ENCODE measurements around the gene FAM53B. TPM values are rescaled to one million over a fixed set of nuclear protein-coding genes. Genes with fewer than 3 reads are reported as not detected.
"Not testable (repeated sequence)": the region's sequence is repeated elsewhere in the genome, so short reads cannot be mapped to it uniquely, and the experiment has no call there.

Gene FAM53B
- total RNA-seq, 6 experiments from 2014 or later = 4.4 to 10.8 (median 4.8) TPM

- no peaks in the 10 kb centered on the region for H3K27me3 ChIP-seq
- 94% methylated on average over 3 of the region's 3 CpGs for WGBS (ENCODE audit: insufficient coverage, low coverage, low lambda C conversion rate, missing lambda C conversion rate)
- no peak overlapping the region for H3K27ac ChIP-seq
- peaks cover 0 to 10% (median 7%) of the 10 kb centered on the region in 4 donors for H3K4me1 ChIP-seq
- TF ChIP-seq POLR2A (IDR thresholded peaks at IDR 0.05) = no peak
- no peak for TF ChIP-seq CTCF (IDR thresholded peaks at IDR 0.05)
- H3K4me3 ChIP-seq = no peak overlapping the region
- DNase-seq = no peak
- no peaks in the 10 kb centered on the region for H3K36me3 ChIP-seq
- ATAC-seq = no peak
- intact Hi-C loops (cut with DNase I) = loop anchor here in 1 of 2 donors (10.0 kb wide), 1 partner anchor 203 kb away; no protein-coding TSS in a partner anchor
- H3K9me3 ChIP-seq = no peaks in the 10 kb centered on the region
Observed at GRCh38 chr10:124748166-124748565, 4.0 kb upstream of the FAM53B start.

- H3K27ac ChIP-seq = no peak overlapping the region
- H3K27me3 ChIP-seq = no peaks in the 10 kb centered on the region
- no peaks in the 10 kb centered on the region for H3K36me3 ChIP-seq
- intact Hi-C loops (cut with DNase I) = loop anchor here in 1 of 2 donors (10.0 kb wide), 1 partner anchor 203 kb away; no protein-coding TSS in a partner anchor
- H3K9me3 ChIP-seq = no peaks in the 10 kb centered on the region
- DNase-seq (no peak), ATAC-seq (no peak)
- TF ChIP-seq POLR2A (IDR thresholded peaks at IDR 0.05) (no peak), CTCF (IDR thresholded peaks at IDR 0.05) (no peak)
- H3K4me1 ChIP-seq = peaks cover 0 to 10% (median 7%) of the 10 kb centered on the region in 4 donors
- no peak overlapping the region for H3K4me3 ChIP-seq
- 93% methylated on average over 1 of the region's 1 CpG for WGBS (ENCODE audit: insufficient coverage, low coverage, low lambda C conversion rate, missing lambda C conversion rate)
Observed at GRCh38 chr10:124747745-124748144, 3.6 kb upstream of the FAM53B start.

GRCh38 chr10:124746992-124747391, 2.8 kb upstream of the FAM53B start:
- ATAC-seq = no peak
- no peak overlapping the region for H3K4me3 ChIP-seq
- no peak for DNase-seq
- TF ChIP-seq POLR2A (IDR thresholded peaks at IDR 0.05) (no peak), CTCF (IDR thresholded peaks at IDR 0.05) (no peak)
- no peaks in the 10 kb centered on the region for H3K36me3 ChIP-seq
- 96% methylated on average over 2 of the region's 2 CpGs for WGBS (ENCODE audit: insufficient coverage, low coverage, low lambda C conversion rate, missing lambda C conversion rate)
- no peaks in the 10 kb centered on the region for H3K9me3 ChIP-seq
- peaks cover 0 to 10% (median 9%) of the 10 kb centered on the region in 4 donors for H3K4me1 ChIP-seq
- no peaks in the 10 kb centered on the region for H3K27me3 ChIP-seq
- intact Hi-C loops (cut with DNase I) = loop anchor here in 1 of 2 donors (10.0 kb wide), 1 partner anchor 202 kb away; no protein-coding TSS in a partner anchor
- no peak overlapping the region for H3K27ac ChIP-seq

- peaks cover 0 to 16% (median 9%) of the 10 kb centered on the region in 4 donors for H3K4me1 ChIP-seq
- not testable (repeated sequence) for H3K9me3 ChIP-seq, DNase-seq, H3K36me3 ChIP-seq, H3K4me3 ChIP-seq, ATAC-seq, H3K27me3 ChIP-seq, H3K27ac ChIP-seq
- 98% methylated on average over 8 of the region's 8 CpGs for WGBS (ENCODE audit: insufficient coverage, low coverage, low lambda C conversion rate, missing lambda C conversion rate)
- intact Hi-C loops (cut with DNase I) = loop anchor here in 1 of 2 donors (10.0 kb wide), 1 partner anchor 202 kb away; no protein-coding TSS in a partner anchor
Observed at GRCh38 chr10:124746447-124746846, 2.3 kb upstream of the FAM53B start.

GRCh38 chr10:124745673-124746072, 1.5 kb upstream of the FAM53B start:
- Histone ChIP-seq H3K36me3 (no peaks in the 10 kb centered on the region), H3K27me3 (no peaks in the 10 kb centered on the region), H3K9me3 (no peaks in the 10 kb centered on the region), H3K4me1 (peaks cover 0 to 22% (median 13%) of the 10 kb centered on the region in 4 donors), H3K27ac (no peak overlapping the region), H3K4me3 (no peak overlapping the region)
- intact Hi-C loops (cut with DNase I) = loop anchor here in 1 of 2 donors (10.0 kb wide), 1 partner anchor 201 kb away; no protein-coding TSS in a partner anchor
- TF ChIP-seq POLR2A (IDR thresholded peaks at IDR 0.05) (no peak), CTCF (IDR thresholded peaks at IDR 0.05) (peak; percentile 30 to 50 (median 38))
- ATAC-seq (peak in 1 of 4 donors; percentile 10), DNase-seq (no peak)
- WGBS (ENCODE audit: insufficient coverage, low coverage, low lambda C conversion rate, missing lambda C conversion rate) = 30% methylated on average over 3 of the region's 3 CpGs
